ENCODE measurements around the gene GDF10.

The GDF10 gene

GRCh38 chr10:47358457-47358856, 58.5 kb downstream of the GDF10 start:
- DNase-seq, result no peak

- DNase-seq, result no peak
These were observed 59.1 kb downstream of the GDF10 start for GRCh38 chr10:47359101-47359500.

GRCh38 chr10:47359626-47360418, 59.8 kb downstream of the GDF10 start:
- DNase-seq, result no peak

GRCh38 chr10:47360419-47361040, 60.5 kb downstream of the GDF10 start:
- DNase-seq, result no peak

GRCh38 chr10:47361293-47361692, 61.3 kb downstream of the GDF10 start:
- no peak for DNase-seq

- no peak for DNase-seq
These were observed 62.2 kb downstream of the GDF10 start for GRCh38 chr10:47362199-47362598.

Data from NCI-H2227 treated with DMSO at 0.1 percent for 48 hours (cell line).